ENCODE results near the gene MYO5B.
A peak's percentile ranks its signal among the peaks of the same experiment; 100 is the strongest.
"Not testable (repeated sequence)": the region's sequence is repeated elsewhere in the genome, so short reads cannot be mapped to it uniquely, and the experiment has no call there.

MYO5B gene

GRCh38 chr18:49899657-49900330 lies 295.2 kb downstream of the MYO5B start:
- no peak overlapping the region for H3K4me3 ChIP-seq (ENCODE audit: low read depth, low read length)
- DNase-seq (ENCODE audit: low read depth, low spot score): no peak
- TF ChIP-seq CTCF (IDR thresholded peaks at IDR 0.05; ENCODE audit: low read depth, low read length): no peak
- in situ Hi-C loops (cut with HindIII; ENCODE audit: low sequenced_read_pairs): no loop called here

- DNase-seq (ENCODE audit: low read depth, low spot score): peak; percentile 78
- H3K4me3 ChIP-seq (ENCODE audit: low read depth, low read length): no peak overlapping the region
- in situ Hi-C loops (cut with HindIII; ENCODE audit: low sequenced_read_pairs): no loop called here
- no peak for TF ChIP-seq CTCF (IDR thresholded peaks at IDR 0.05; ENCODE audit: low read depth, low read length)
Observed at GRCh38 chr18:49898421-49898820, 296.5 kb downstream of the MYO5B start.

GRCh38 chr18:49894517-49895226 lies 300.3 kb downstream of the MYO5B start:
- in situ Hi-C loops (cut with HindIII; ENCODE audit: low sequenced_read_pairs): no loop called here

GRCh38 chr18:49893036-49893435 lies 301.9 kb downstream of the MYO5B start:
- TF ChIP-seq CTCF (IDR thresholded peaks at IDR 0.05; ENCODE audit: low read depth, low read length): no peak
- no peak for DNase-seq (ENCODE audit: low read depth, low spot score)
- no peak overlapping the region for H3K4me3 ChIP-seq (ENCODE audit: low read depth, low read length)
- in situ Hi-C loops (cut with HindIII; ENCODE audit: low sequenced_read_pairs): no loop called here

More at GRCh38 chr18:49894517-49895226, 300.3 kb downstream of the MYO5B start:
- H3K4me3 ChIP-seq (ENCODE audit: low read depth, low read length): no peak overlapping the region
- no peak for DNase-seq (ENCODE audit: low read depth, low spot score)
- TF ChIP-seq CTCF (IDR thresholded peaks at IDR 0.05; ENCODE audit: low read depth, low read length): no peak

GRCh38 chr18:49892148-49892924 lies 302.6 kb downstream of the MYO5B start:
- no peak for TF ChIP-seq CTCF (IDR thresholded peaks at IDR 0.05; ENCODE audit: low read depth, low read length)
- H3K4me3 ChIP-seq (ENCODE audit: low read depth, low read length): no peak overlapping the region
- in situ Hi-C loops (cut with HindIII; ENCODE audit: low sequenced_read_pairs): no loop called here
- DNase-seq (ENCODE audit: low read depth, low spot score): peak; percentile 41

- TF ChIP-seq CTCF (IDR thresholded peaks at IDR 0.05; ENCODE audit: low read depth, low read length): no peak
- in situ Hi-C loops (cut with HindIII; ENCODE audit: low sequenced_read_pairs): no loop called here
- DNase-seq (ENCODE audit: low read depth, low spot score): no peak
- H3K4me3 ChIP-seq (ENCODE audit: low read depth, low read length): no peak overlapping the region
Observed at GRCh38 chr18:49890041-49890440, 304.9 kb downstream of the MYO5B start.

- in situ Hi-C loops (cut with HindIII; ENCODE audit: low sequenced_read_pairs); H3K4me3 ChIP-seq (ENCODE audit: low read depth, low read length); DNase-seq (ENCODE audit: low read depth, low spot score): not testable (repeated sequence)
Observed at GRCh38 chr18:49889552-49889951, 305.4 kb downstream of the MYO5B start.

All from astrocyte of the spinal cord (primary cell).